Activated naive CD4-positive, alpha-beta T cell treated with anti-CD3 and anti-CD28 coated beads, Interleukin-2, amount 10 ng/mL, durations not matched to agents 7 days and 5 days (primary cell): ENCODE data around the gene ROBO2.

Source experiments
- CTCF ChIA-PET: fragments of 350-600 bp; sonication (Branson Sonifier 250); formaldehyde crosslinking; loops from one replicate; lab custom pipeline; 2021; ENCODE audit warnings: antibody characterized with exemption; lab: Charles Lee
- DNase-seq: peaks from one replicate; pipeline ENCODE4 v3.0.0-alpha.2; 2020
- H3K27ac Mint-ChIP-seq: one replicate; pipeline ENCODE4 v1.8.0; 2021; ENCODE audit warnings: mild to moderate bottlenecking, moderate library complexity, mixed read lengths
- H3K27me3 Mint-ChIP-seq: one replicate; pipeline ENCODE4 v1.8.0; 2021; ENCODE audit warnings: mild to moderate bottlenecking, mixed read lengths
- H3K36me3 Mint-ChIP-seq: one replicate; pipeline ENCODE4 v1.8.0; 2021; ENCODE audit warnings: mixed read lengths
- H3K4me1 Mint-ChIP-seq: one replicate; pipeline ENCODE4 v1.8.0; 2021; ENCODE audit warnings: mixed read lengths
- H3K4me3 Mint-ChIP-seq: one replicate; pipeline ENCODE4 v1.8.0; 2021; ENCODE audit warnings: mild to moderate bottlenecking, moderate library complexity, mixed read lengths
- H3K9me3 Mint-ChIP-seq: one replicate; pipeline ENCODE4 v1.8.0; 2021; ENCODE audit warnings: mixed read lengths

Gene ROBO2

DNA sequence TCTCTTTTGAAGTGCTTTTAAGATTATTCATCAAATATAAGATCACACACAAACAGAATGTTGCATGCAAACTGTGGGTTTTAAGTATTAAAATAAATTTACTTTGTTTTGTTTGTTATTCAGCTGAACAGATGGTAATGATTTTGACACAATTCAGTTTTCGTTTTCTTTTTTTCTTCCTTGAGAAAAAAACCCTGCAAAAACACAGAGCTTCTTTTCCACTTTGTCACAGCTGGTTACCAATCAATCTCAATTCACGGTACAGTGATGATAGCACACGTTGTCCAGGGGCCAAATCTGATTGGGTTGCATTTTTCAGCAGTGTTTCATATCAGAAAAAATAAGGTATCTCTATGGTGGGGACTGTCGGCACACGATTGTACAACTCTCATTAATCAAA lies 473.6 kb downstream of the ROBO2 start:
- no peak for DNase-seq
- H3K27me3 Mint-ChIP-seq = no peaks in the 10 kb centered on the region
- H3K4me3 Mint-ChIP-seq = no peak overlapping the region
- H3K36me3 Mint-ChIP-seq = no peaks in the 10 kb centered on the region
- H3K27ac Mint-ChIP-seq = no peak overlapping the region
- no peaks in the 10 kb centered on the region for H3K4me1 Mint-ChIP-seq
- peaks cover 11% of the 10 kb centered on the region for H3K9me3 Mint-ChIP-seq
- CTCF ChIA-PET = no interaction called here

- H3K36me3 Mint-ChIP-seq = no peaks in the 10 kb centered on the region
- H3K27me3 Mint-ChIP-seq = no peaks in the 10 kb centered on the region
- H3K27ac Mint-ChIP-seq = no peak overlapping the region
- peaks cover 9% of the 10 kb centered on the region for H3K9me3 Mint-ChIP-seq
- DNase-seq = no peak
- CTCF ChIA-PET = no interaction called here
- H3K4me1 Mint-ChIP-seq = no peaks in the 10 kb centered on the region
- no peak overlapping the region for H3K4me3 Mint-ChIP-seq
Measured at GRCh38 chr3:77514766-77515165, 474.9 kb downstream of the ROBO2 start.

GRCh38 chr3:77524463-77524862 lies 484.6 kb downstream of the ROBO2 start:
- CTCF ChIA-PET = no interaction called here
- Mint-ChIP-seq H3K4me1 (no peaks in the 10 kb centered on the region), H3K27ac (no peak overlapping the region), H3K27me3 (no peaks in the 10 kb centered on the region), H3K9me3 (peaks cover 3% of the 10 kb centered on the region), H3K4me3 (no peak overlapping the region), H3K36me3 (no peaks in the 10 kb centered on the region)
- DNase-seq = no peak

GRCh38 chr3:77524946-77525682 lies 485.2 kb downstream of the ROBO2 start:
- H3K9me3 Mint-ChIP-seq = peaks cover 3% of the 10 kb centered on the region
- CTCF ChIA-PET = no interaction called here
- no peak overlapping the region for H3K4me3 Mint-ChIP-seq
- no peaks in the 10 kb centered on the region for H3K36me3 Mint-ChIP-seq
- no peak overlapping the region for H3K27ac Mint-ChIP-seq
- H3K27me3 Mint-ChIP-seq = no peaks in the 10 kb centered on the region
- no peak for DNase-seq
- H3K4me1 Mint-ChIP-seq = no peaks in the 10 kb centered on the region

DNA sequence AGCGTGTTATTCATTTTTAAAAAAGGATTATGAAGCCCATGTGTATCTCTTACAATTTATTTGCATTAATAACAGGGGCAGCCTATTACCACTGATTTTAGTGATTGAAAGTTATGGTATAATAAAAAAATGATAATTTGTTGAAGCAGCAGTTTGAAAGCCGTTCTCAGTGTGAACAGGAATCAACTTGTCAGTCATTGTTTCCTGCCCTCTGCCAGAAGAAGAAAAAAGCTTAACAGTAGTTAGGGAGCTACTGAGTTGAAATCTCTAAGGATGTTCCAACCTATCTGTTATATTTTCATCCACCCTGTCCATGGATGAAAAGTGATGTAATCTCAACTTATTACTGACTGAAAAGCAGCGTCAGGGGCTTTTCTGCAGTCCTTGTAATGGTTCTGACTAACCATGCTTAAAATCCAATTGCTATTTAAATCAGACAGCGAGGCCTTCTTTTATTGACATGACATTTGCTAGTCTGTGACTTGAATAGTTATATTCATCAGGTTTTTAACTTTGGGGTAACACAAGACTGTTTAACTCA lies 486.7 kb downstream of the ROBO2 start:
- Mint-ChIP-seq H3K27me3 (no peaks in the 10 kb centered on the region), H3K36me3 (no peaks in the 10 kb centered on the region), H3K27ac (no peak overlapping the region), H3K4me3 (no peak overlapping the region), H3K9me3 (peaks cover 3% of the 10 kb centered on the region), H3K4me1 (no peaks in the 10 kb centered on the region)
- CTCF ChIA-PET = no interaction called here
- no peak for DNase-seq

- CTCF ChIA-PET = interaction anchor here (0.6 kb wide), 1 partner anchor 14 kb away, joined by 3 read pairs; no protein-coding TSS in a partner anchor
- no peaks in the 10 kb centered on the region for H3K4me1 Mint-ChIP-seq
- H3K27ac Mint-ChIP-seq = no peak overlapping the region
- H3K4me3 Mint-ChIP-seq = no peak overlapping the region
- peaks cover 3% of the 10 kb centered on the region for H3K9me3 Mint-ChIP-seq
- H3K27me3 Mint-ChIP-seq = no peaks in the 10 kb centered on the region
- DNase-seq = no peak
- no peaks in the 10 kb centered on the region for H3K36me3 Mint-ChIP-seq
Measured at GRCh38 chr3:77529522-77529921, 489.6 kb downstream of the ROBO2 start.

GRCh38 chr3:77530870-77531269 lies 491.0 kb downstream of the ROBO2 start:
- H3K4me1 Mint-ChIP-seq = no peaks in the 10 kb centered on the region
- no peak for DNase-seq
- no peak overlapping the region for H3K4me3 Mint-ChIP-seq
- peaks cover 1% of the 10 kb centered on the region for H3K9me3 Mint-ChIP-seq
- CTCF ChIA-PET = no interaction called here
- H3K36me3 Mint-ChIP-seq = no peaks in the 10 kb centered on the region
- H3K27me3 Mint-ChIP-seq = no peaks in the 10 kb centered on the region
- H3K27ac Mint-ChIP-seq = no peak overlapping the region

GRCh38 chr3:77535116-77535515 lies 495.2 kb downstream of the ROBO2 start:
- Mint-ChIP-seq H3K36me3 (no peaks in the 10 kb centered on the region), H3K27me3 (no peaks in the 10 kb centered on the region), H3K9me3 (peaks cover 11% of the 10 kb centered on the region), H3K4me1 (no peaks in the 10 kb centered on the region), H3K27ac (no peak overlapping the region), H3K4me3 (no peak overlapping the region)
- DNase-seq = no peak
- CTCF ChIA-PET = no interaction called here

GRCh38 chr3:77536038-77536775 lies 496.3 kb downstream of the ROBO2 start:
- CTCF ChIA-PET = no interaction called here
- H3K36me3 Mint-ChIP-seq = no peaks in the 10 kb centered on the region
- peaks cover 16% of the 10 kb centered on the region for H3K9me3 Mint-ChIP-seq
- H3K27me3 Mint-ChIP-seq = no peaks in the 10 kb centered on the region
- no peak overlapping the region for H3K27ac Mint-ChIP-seq
- H3K4me3 Mint-ChIP-seq = no peak overlapping the region
- no peaks in the 10 kb centered on the region for H3K4me1 Mint-ChIP-seq
- DNase-seq = no peak

GRCh38 chr3:77539014-77539413 lies 499.1 kb downstream of the ROBO2 start:
- H3K4me3 Mint-ChIP-seq = no peak overlapping the region
- no peaks in the 10 kb centered on the region for H3K4me1 Mint-ChIP-seq
- DNase-seq = no peak
- peaks cover 18% of the 10 kb centered on the region for H3K9me3 Mint-ChIP-seq
- H3K27ac Mint-ChIP-seq = no peak overlapping the region
- H3K27me3 Mint-ChIP-seq = no peaks in the 10 kb centered on the region
- no peaks in the 10 kb centered on the region for H3K36me3 Mint-ChIP-seq
- CTCF ChIA-PET = no interaction called here

DNA sequence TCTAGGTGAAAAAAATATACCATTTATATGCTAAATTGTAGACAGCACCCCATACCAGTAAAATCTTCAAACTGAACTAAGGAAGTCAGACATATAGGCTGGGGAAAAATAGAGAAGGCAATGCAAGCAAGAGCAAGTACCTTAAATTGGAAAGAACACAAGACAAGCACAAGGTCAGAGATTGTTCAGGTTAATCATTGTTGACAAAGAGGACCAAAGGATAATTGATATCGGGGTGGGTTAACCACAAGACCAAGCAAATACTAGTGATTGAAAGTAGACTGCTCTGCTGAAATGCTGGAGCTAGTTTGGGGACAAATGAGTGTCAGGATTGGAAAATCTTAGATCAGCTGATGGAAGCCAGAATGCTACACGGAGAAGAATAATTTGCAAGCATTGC lies 499.8 kb downstream of the ROBO2 start:
- no peaks in the 10 kb centered on the region for H3K36me3 Mint-ChIP-seq
- CTCF ChIA-PET = no interaction called here
- DNase-seq = no peak
- no peaks in the 10 kb centered on the region for H3K27me3 Mint-ChIP-seq
- peaks cover 18% of the 10 kb centered on the region for H3K9me3 Mint-ChIP-seq
- no peak overlapping the region for H3K4me3 Mint-ChIP-seq
- no peak overlapping the region for H3K27ac Mint-ChIP-seq
- no peaks in the 10 kb centered on the region for H3K4me1 Mint-ChIP-seq

- no peaks in the 10 kb centered on the region for H3K27me3 Mint-ChIP-seq
- DNase-seq = no peak
- no peaks in the 10 kb centered on the region for H3K36me3 Mint-ChIP-seq
- H3K4me1 Mint-ChIP-seq = no peaks in the 10 kb centered on the region
- CTCF ChIA-PET = no interaction called here
- no peak overlapping the region for H3K4me3 Mint-ChIP-seq
- no peak overlapping the region for H3K27ac Mint-ChIP-seq
- H3K9me3 Mint-ChIP-seq = peaks cover 20% of the 10 kb centered on the region
Measured at GRCh38 chr3:77541203-77541922, 501.5 kb downstream of the ROBO2 start.

- no peaks in the 10 kb centered on the region for H3K36me3 Mint-ChIP-seq
Measured at GRCh38 chr3:77546246-77546645, 506.3 kb downstream of the ROBO2 start.

DNA sequence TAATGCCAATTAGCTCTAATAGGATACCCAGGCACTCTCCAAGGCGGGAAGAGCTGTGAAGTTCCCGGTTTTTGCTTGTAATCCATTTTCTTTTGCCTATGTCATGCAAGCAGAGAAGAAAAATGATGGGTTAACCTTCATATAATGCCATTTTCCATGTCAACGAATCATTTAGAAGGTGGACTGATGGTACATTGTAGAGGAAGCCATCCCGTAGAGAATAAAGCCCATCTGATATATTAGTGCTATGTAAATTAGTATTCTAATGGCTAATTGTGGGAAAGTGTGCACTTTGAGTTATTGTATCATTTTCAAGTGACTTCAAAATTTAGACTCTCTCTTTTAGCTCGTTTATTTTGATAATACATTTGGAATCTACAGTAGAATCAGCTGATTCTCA lies 509.1 kb downstream of the ROBO2 start:
- no peaks in the 10 kb centered on the region for H3K36me3 Mint-ChIP-seq
- H3K9me3 Mint-ChIP-seq = peaks cover 8% of the 10 kb centered on the region
- no peaks in the 10 kb centered on the region for H3K4me1 Mint-ChIP-seq
- no peak for DNase-seq
- no peaks in the 10 kb centered on the region for H3K27me3 Mint-ChIP-seq
- CTCF ChIA-PET = no interaction called here
- no peak overlapping the region for H3K27ac Mint-ChIP-seq
- H3K4me3 Mint-ChIP-seq = no peak overlapping the region

More at GRCh38 chr3:77546246-77546645, 506.3 kb downstream of the ROBO2 start:
- no peak overlapping the region for H3K27ac Mint-ChIP-seq
- H3K4me3 Mint-ChIP-seq = no peak overlapping the region
- peaks cover 8% of the 10 kb centered on the region for H3K9me3 Mint-ChIP-seq
- no peak for DNase-seq
- CTCF ChIA-PET = no interaction called here
- no peaks in the 10 kb centered on the region for H3K4me1 Mint-ChIP-seq
- no peaks in the 10 kb centered on the region for H3K27me3 Mint-ChIP-seq
